K562 (cell line): ENCODE measurements around the gene HGF. TPM values are rescaled to one million over a fixed set of nuclear protein-coding genes. Genes with fewer than 3 reads are reported as not detected.

ENCODE experiments used
- ATAC-seq: fragments of 200-7000 bp; cut with Tn5 transposase; 3 replicates; pipeline ENCODE4 v1.9.1; 2020; ENCODE audit warnings: moderate library complexity
- BruUV-seq: library from RNA; stranded (reverse); fragments of 400-500 nt; replicated peaks from 2 replicates; lab custom pipeline; 2021; lab: Mats Ljungman, UMichigan
- CTCF ChIA-PET: fragments of 300-600 bp; formaldehyde crosslinking; extraction: SDS; loops from one replicate; lab custom pipeline; 2021; ENCODE audit warnings: low intra/inter-chr PET ratio; lab: Yijun Ruan, JAX
- POLR2A ChIA-PET: fragments of 300-600, 350-650 bp; sonication (Branson Sonifier 250); formaldehyde crosslinking; extraction: SDS; loops from one replicate; lab custom pipeline; 2021; ENCODE audit warnings: antibody characterized with exemption, inconsistent platforms; lab: Yijun Ruan, JAX
- DNase-seq, 4 experiments: peaks; one replicate each; pipeline versions ENCODE4 v3.0.0 to v3.0.0-alpha.2; 2011 to 2018; ENCODE audit warnings: low spot score in 3 of 4, mixed read lengths in 3 of 4; ENCODE audit errors: extremely low read depth in 1 of 4
- FAIRE-seq: peaks from 2 replicates; lab custom pipeline; 2011; peaks lifted over from hg19 to GRCh38; lab: Jason Lieb, UNC
- H2AFZ ChIP-seq: 2 replicates; pipeline ENCODE4 v1.6.0; 2011; ENCODE audit warnings: low read depth, low read length, control low read depth, inconsistent platforms
- H3K27ac ChIP-seq: fragments of 200-600 bp; 3 replicates; pipeline ENCODE4 v1.8.0; 2011; ENCODE audit warnings: low read depth, mild to moderate bottlenecking, control low read depth, inconsistent platforms, low read length, moderate library complexity, mixed read lengths; ENCODE audit errors: extremely low read depth
- H3K27me3 ChIP-seq, 2 experiments: fragments of 300-600 bp in 1 of 2; 2 replicates in 1 of 2; 3 replicates in 1 of 2; pipeline versions ENCODE4 v1.6.0 to v1.8.0; 2011; ENCODE audit warnings: inconsistent platforms in 2 of 2, low read length in 2 of 2, mild to moderate bottlenecking in 1 of 2, mixed read lengths in 1 of 2, moderate library complexity in 1 of 2; ENCODE audit not compliant: control insufficient read depth in 2 of 2, insufficient read depth in 2 of 2
- H3K36me3 ChIP-seq: fragments of 300-600 bp; 3 replicates; pipeline ENCODE4 v1.8.0; 2011; ENCODE audit warnings: mild to moderate bottlenecking, low read length, inconsistent platforms; ENCODE audit not compliant: control insufficient read depth, insufficient read depth
- H3K4me1 ChIP-seq, 2 experiments: fragments of 200-600 bp in 1 of 2; replicated peaks in 1 of 2; 2 replicates in 1 of 2; 3 replicates in 1 of 2; pipeline versions ENCODE4 v1.5.1 to v1.8.0; 2011; ENCODE audit warnings: inconsistent platforms in 2 of 2, low read length in 2 of 2, mild to moderate bottlenecking in 1 of 2, mixed read lengths in 1 of 2, moderate library complexity in 1 of 2; ENCODE audit not compliant: control insufficient read depth in 2 of 2, insufficient read depth in 2 of 2
- H3K4me2 ChIP-seq: 2 replicates; pipeline ENCODE4 v1.6.1; 2011; ENCODE audit warnings: low read length, control low read depth, inconsistent platforms, mixed read lengths; ENCODE audit not compliant: insufficient read depth
- H3K4me3 ChIP-seq: fragments of 200-600 bp; sonication (generic), shearing (Covaris generic); 2 replicates; pipeline ENCODE4 v1.5.1; 2016; ENCODE audit warnings: control low read depth, inconsistent platforms
- H3K79me2 ChIP-seq: fragments of 200-600 bp; 3 replicates; pipeline ENCODE4 v1.8.0; 2011; ENCODE audit warnings: low read length, inconsistent platforms; ENCODE audit not compliant: control insufficient read depth, insufficient read depth
- H3K9ac ChIP-seq, 2 experiments: 2 replicates each; pipeline versions ENCODE4 v1.6.0 to v1.6.1; 2011; ENCODE audit warnings: low read depth in 2 of 2, low read length in 2 of 2, control low read depth in 1 of 2, inconsistent platforms in 1 of 2, mild to moderate bottlenecking in 1 of 2, mixed read lengths in 1 of 2; ENCODE audit not compliant: insufficient read depth in 1 of 2
- H3K9me1 ChIP-seq: one replicate; pipeline ENCODE4 v1.6.0; 2011; ENCODE audit warnings: inconsistent platforms, mild to moderate bottlenecking, low read length, moderate library complexity; ENCODE audit not compliant: control insufficient read depth, insufficient read depth
- H3K9me3 ChIP-seq: replicated peaks from 2 replicates; pipeline ENCODE4 v1.5.1; 2011; ENCODE audit warnings: low read depth, low read length, inconsistent platforms; ENCODE audit not compliant: control insufficient read depth, insufficient read depth
- H4K20me1 ChIP-seq: replicated peaks from 2 replicates; pipeline ENCODE4 v1.6.1; 2011; ENCODE audit warnings: low read length, inconsistent platforms, mixed read lengths; ENCODE audit not compliant: control insufficient read depth, insufficient read depth
- KLF13 ChIP-seq: fragments of 450-650 bp; IDR thresholded peaks from 2 replicates; pipeline ENCODE4 v1.6.1; 2016; ENCODE audit warnings: missing genetic modification characterization, low read depth, mild to moderate bottlenecking, missing compliant biosample characterization, moderate library complexity, borderline replicate concordance
- MCM7 ChIP-seq, 2 experiments: fragments of 450-650 bp; IDR thresholded peaks; 2 replicates each; pipeline ENCODE4 v1.6.1; 2016 to 2018
- RAD51 ChIP-seq: fragments of 450-650 bp; IDR thresholded peaks from 2 replicates; pipeline ENCODE4 v1.7.1; 2016; ENCODE audit warnings: low read depth, mild to moderate bottlenecking, borderline replicate concordance
- RCOR1 ChIP-seq, 2 experiments: IDR thresholded peaks; 2 replicates each; pipeline ENCODE4 v1.6.1; 2012; ENCODE audit warnings: low read depth in 2 of 2, low read length in 2 of 2, borderline replicate concordance in 1 of 2, improper control_type of control experiment in 1 of 2
- SIN3A ChIP-seq, 2 experiments: fragments of 150-350 bp in 1 of 2; IDR thresholded peaks; 2 replicates each; pipeline ENCODE4 v1.6.1; 2011 to 2016; ENCODE audit warnings: borderline replicate concordance in 2 of 2, low read depth in 2 of 2, low read length in 2 of 2, mild to moderate bottlenecking in 2 of 2, moderate library complexity in 2 of 2; ENCODE audit not compliant: control insufficient read depth in 1 of 2
- SMC3 ChIP-seq: conservative IDR thresholded peaks from 2 replicates; pipeline ENCODE4 v1.6.1; 2011; ENCODE audit warnings: low read depth, low read length, improper control_type of control experiment; ENCODE audit not compliant: insufficient read depth
- ZNF707 ChIP-seq: fragments of 250-450 bp; sonication (Bioruptor Pico); conservative IDR thresholded peaks from 2 replicates; pipeline ENCODE4 v1.8.0; 2022; ENCODE audit warnings: inconsistent platforms, mild to moderate bottlenecking, moderate library complexity
- whole genome bisulfite sequencing: fragments of 100-300 bp; shearing (Covaris generic); methylation state at CpG from one replicate; pipeline ENCODE4 v1.1.6; 2016; ENCODE audit warnings: low coverage, mixed read lengths; ENCODE audit not compliant: insufficient coverage; ENCODE audit errors: missing lambda C conversion rate; 5-methylcytosine and 5-hydroxymethylcytosine counted together
- in situ Hi-C: fragments of 300-500 bp; cut with MboI; formaldehyde crosslinking; loops from 4 replicates; pipeline ENCODE4 v1.15.0; 2018; ENCODE audit warnings: inconsistent platforms, mixed read lengths
- intact Hi-C: fragments of 100-400 bp; cut with micrococcal nuclease; formaldehyde crosslinking; loops from 2 replicates; pipeline ENCODE4 v1.14.2; 2022
- polyA plus RNA-seq, 8 experiments: library from polyadenylated mRNA; depleted of rRNA in 4 of 8; stranded (reverse) in 5 of 8; unstranded in 3 of 8; fragments of >200 nt; fragmentation: Nextera tagmentation in 2 of 8; fragmentation: Illumina TruSeq in 1 of 8; extraction: Ambion mirVana in 2 of 8; extraction: Trizol in 1 of 8; gene quantifications; 2 replicates each; pipeline versions ENCODE4 v1.2.1 to v1.2.3, GENCODE V29; 2011 to 2014; ENCODE audit warnings: inconsistent platforms in 1 of 8, missing spikeins in 1 of 8
- total RNA-seq, 7 experiments: library from RNA; depleted of rRNA in 6 of 7; stranded (reverse); fragments of >200 nt in 6 of 7; fragmentation: Illumina TruSeq in 2 of 7; extraction: Trizol in 2 of 7; gene quantifications; 2 replicates each; pipeline versions ENCODE4 v1.2.1 to v1.2.3, GENCODE V29; 2011 to 2021; ENCODE audit warnings: low replicate concordance in 1 of 7

HGF gene
- total and polyA plus RNA-seq, 9 of the 15 experiments (the other 6 are each of a cell fraction or from before 2014, with no cell fraction given): 0.02 TPM; not detected in 8

DNA sequence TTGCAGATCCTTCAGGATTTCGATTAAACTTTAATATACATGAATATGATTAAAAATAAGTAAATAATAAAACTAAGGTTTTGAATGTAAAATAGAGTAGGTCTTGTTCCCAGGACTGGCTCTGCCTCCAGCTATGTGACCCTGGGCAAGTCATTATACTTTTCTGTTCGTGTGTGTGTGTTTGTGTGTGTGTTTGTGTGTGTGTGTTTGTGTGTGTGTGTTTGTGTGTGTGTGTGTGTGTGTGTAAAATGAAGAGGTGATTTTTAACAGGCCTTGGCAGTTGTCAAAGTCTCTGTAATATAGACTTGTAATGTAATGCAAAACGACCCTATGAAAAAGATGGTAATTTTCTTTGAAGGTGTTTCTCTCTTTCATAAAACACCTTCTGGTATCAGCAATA lies 79.2 kb downstream of the HGF start (continued):
- no peak for TF ChIP-seq SIN3A (IDR thresholded peaks at IDR 0.05; ENCODE audit: borderline replicate concordance in 2 of 2, control insufficient read depth in 1 of 2, low read depth in 2 of 2, low read length in 2 of 2)
- TF ChIP-seq MCM7 (IDR thresholded peaks at IDR 0.05): no peak
- TF ChIP-seq SMC3: no peak
- TF ChIP-seq KLF13 (tag): no peak
- TF ChIP-seq, all 486 proteins: peak for 0

DNA sequence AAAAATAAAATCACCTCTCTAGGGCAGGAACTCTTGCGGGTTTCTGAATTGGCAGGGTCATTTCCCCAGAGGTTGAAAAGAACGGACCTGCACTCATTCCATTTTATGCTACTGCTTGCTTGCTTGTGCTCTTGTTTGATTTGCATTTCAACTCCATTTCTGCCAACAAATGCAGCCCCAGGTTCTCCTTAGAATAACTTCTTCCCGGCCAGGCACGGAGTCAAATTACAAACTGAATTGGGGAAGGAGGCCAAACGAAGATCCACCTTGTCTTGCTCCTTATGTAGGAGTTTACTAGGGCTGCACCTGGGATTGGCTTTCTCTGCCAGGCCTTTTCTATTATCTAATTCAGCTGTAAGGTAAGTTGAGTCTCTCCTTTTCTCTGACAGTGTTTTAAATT lies 79.6 kb downstream of the HGF start:
- 0% methylated on average over 5 of the region's 5 CpGs for WGBS
- no peak overlapping the region for H3K4me2 ChIP-seq
- intact Hi-C loops: no loop called here
- TF ChIP-seq RCOR1 (IDR thresholded peaks at IDR 0.05; ENCODE audit: borderline replicate concordance in 1 of 2, low read depth in 2 of 2, low read length in 2 of 2): no peak
- no peak for TF ChIP-seq RAD51
- TF ChIP-seq ZNF707 (CRISPR knock-in tag): no peak
- no peaks in the 10 kb centered on the region for H3K9me1 ChIP-seq
- no peaks in the 10 kb centered on the region for H3K4me1 ChIP-seq
- no peak for FAIRE-seq
- H3K9ac ChIP-seq: no peak overlapping the region
- H3K9me3 ChIP-seq: no peaks in the 10 kb centered on the region
- ChIA-PET CTCF (no interaction called here), POLR2A (no interaction called here)
- no peaks in the 10 kb centered on the region for H3K36me3 ChIP-seq
- no peaks in the 10 kb centered on the region for H3K27me3 ChIP-seq
- in situ Hi-C loops: loop anchor here (10.0 kb wide), 1 partner anchor 1845 kb away; no protein-coding TSS in a partner anchor
- no TSS peak for BruUV-seq
- no peak for ATAC-seq
- no peak overlapping the region for H2AFZ ChIP-seq
- no peaks in the 10 kb centered on the region for H3K79me2 ChIP-seq
- DNase-seq: no peak
- no peaks in the 10 kb centered on the region for H4K20me1 ChIP-seq
- no peak overlapping the region for H3K27ac ChIP-seq
- no peak overlapping the region for H3K4me3 ChIP-seq
